Ishikawa (cell line): ENCODE measurements around the gene TMEM178B.

ENCODE experiments used
- CEBPB ChIP-seq: IDR thresholded peaks from 2 replicates; pipeline ENCODE4 v1.6.1; 2012
- EP300 ChIP-seq: IDR thresholded peaks from 2 replicates; pipeline ENCODE4 v1.6.1; 2012; ENCODE audit warnings: borderline replicate concordance
- FOXM1 ChIP-seq: IDR thresholded peaks from 2 replicates; pipeline ENCODE4 v1.6.1; 2012; ENCODE audit warnings: low read depth, borderline replicate concordance
- MAX ChIP-seq: IDR thresholded peaks from 2 replicates; pipeline ENCODE4 v1.6.1; 2012
- NFIC ChIP-seq: IDR thresholded peaks from 2 replicates; pipeline ENCODE4 v1.6.1; 2012
- RAD21 ChIP-seq: IDR thresholded peaks from 2 replicates; pipeline ENCODE4 v1.6.1; 2012; ENCODE audit warnings: low read depth
- TAF1 ChIP-seq: IDR thresholded peaks from 2 replicates; pipeline ENCODE4 v1.6.1; 2012; ENCODE audit warnings: low read depth, mild to moderate bottlenecking
- TEAD4 ChIP-seq: IDR thresholded peaks from 2 replicates; pipeline ENCODE4 v1.6.1; 2012
- TF ChIP-seq, protein P1 (sequence below): IDR thresholded peaks from 2 replicates; pipeline ENCODE4 v1.6.1; 2012; ENCODE audit warnings: low read depth, mild to moderate bottlenecking

- TF ChIP-seq MAX (no peak), TAF1 (no peak), NFIC (no peak), FOXM1 (no peak), RAD21 (no peak), EP300 (no peak), TEAD4 (no peak), CEBPB (no peak)
- TF ChIP-seq, protein P1, sequence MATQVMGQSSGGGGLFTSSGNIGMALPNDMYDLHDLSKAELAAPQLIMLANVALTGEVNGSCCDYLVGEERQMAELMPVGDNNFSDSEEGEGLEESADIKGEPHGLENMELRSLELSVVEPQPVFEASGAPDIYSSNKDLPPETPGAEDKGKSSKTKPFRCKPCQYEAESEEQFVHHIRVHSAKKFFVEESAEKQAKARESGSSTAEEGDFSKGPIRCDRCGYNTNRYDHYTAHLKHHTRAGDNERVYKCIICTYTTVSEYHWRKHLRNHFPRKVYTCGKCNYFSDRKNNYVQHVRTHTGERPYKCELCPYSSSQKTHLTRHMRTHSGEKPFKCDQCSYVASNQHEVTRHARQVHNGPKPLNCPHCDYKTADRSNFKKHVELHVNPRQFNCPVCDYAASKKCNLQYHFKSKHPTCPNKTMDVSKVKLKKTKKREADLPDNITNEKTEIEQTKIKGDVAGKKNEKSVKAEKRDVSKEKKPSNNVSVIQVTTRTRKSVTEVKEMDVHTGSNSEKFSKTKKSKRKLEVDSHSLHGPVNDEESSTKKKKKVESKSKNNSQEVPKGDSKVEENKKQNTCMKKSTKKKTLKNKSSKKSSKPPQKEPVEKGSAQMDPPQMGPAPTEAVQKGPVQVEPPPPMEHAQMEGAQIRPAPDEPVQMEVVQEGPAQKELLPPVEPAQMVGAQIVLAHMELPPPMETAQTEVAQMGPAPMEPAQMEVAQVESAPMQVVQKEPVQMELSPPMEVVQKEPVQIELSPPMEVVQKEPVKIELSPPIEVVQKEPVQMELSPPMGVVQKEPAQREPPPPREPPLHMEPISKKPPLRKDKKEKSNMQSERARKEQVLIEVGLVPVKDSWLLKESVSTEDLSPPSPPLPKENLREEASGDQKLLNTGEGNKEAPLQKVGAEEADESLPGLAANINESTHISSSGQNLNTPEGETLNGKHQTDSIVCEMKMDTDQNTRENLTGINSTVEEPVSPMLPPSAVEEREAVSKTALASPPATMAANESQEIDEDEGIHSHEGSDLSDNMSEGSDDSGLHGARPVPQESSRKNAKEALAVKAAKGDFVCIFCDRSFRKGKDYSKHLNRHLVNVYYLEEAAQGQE, result peak; percentile 64
These were observed 265.7 kb downstream of the TMEM178B start for GRCh38 chr7:141339603-141340002.
